HG03378 (cell line): ENCODE data around the gene MYO1G.
A peak's percentile ranks its signal among the peaks of the same experiment; 100 is the strongest.

Experiments
- ATAC-seq: cut with Tn5 transposase; IDR thresholded peaks from one replicate; pipeline ENCODE4 v1.9.1; 2021; ENCODE audit warnings: mild to moderate bottlenecking, moderate library complexity; ENCODE audit not compliant: unreplicated experiment

MYO1G gene

DNA sequence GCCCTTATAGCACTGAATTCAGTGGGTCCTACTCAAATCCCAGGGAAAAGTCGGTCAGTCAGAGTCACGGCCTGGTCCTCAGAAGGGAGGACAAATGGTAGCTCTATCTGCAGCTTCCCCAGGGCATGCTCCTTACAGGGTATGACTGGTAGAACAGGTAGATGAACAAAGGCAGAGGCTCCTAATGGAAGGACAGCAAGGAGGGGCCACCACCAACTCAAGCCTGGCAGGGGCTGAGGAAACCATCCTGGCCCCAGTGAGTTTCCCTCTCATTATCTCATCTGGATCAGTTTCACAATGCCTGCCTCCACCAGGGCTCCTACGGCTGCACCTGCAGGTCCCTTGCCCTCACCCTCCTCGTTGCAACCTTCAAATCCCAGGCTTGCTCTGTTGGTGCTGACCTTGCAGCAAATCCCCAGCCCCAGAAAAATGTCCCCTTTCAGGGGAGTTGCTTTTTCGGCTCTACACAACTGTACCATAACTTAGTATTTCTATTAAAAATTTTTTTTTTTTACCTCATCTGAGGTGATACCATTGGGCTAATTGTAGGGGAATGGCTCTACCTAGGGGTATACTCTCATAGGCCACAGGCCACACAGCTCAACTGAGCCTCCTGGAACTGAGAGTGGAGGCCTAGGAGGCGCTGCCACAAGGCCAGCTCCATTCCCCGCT is 2.4 kb upstream of the MYO1G start:
- ATAC-seq = no peak

- ATAC-seq = peak; percentile 48
These were observed 1.7 kb upstream of the MYO1G start for GRCh38 chr7:44980393-44981034.

- peak; percentile 0 for ATAC-seq
These were observed 922 bp upstream of the MYO1G start for GRCh38 chr7:44979481-44980392.

- no peak for ATAC-seq
These were observed 868 bp downstream of the MYO1G start for GRCh38 chr7:44977959-44978335.

- no peak for ATAC-seq
These were observed 1.4 kb downstream of the MYO1G start for GRCh38 chr7:44977304-44977958.

DNA sequence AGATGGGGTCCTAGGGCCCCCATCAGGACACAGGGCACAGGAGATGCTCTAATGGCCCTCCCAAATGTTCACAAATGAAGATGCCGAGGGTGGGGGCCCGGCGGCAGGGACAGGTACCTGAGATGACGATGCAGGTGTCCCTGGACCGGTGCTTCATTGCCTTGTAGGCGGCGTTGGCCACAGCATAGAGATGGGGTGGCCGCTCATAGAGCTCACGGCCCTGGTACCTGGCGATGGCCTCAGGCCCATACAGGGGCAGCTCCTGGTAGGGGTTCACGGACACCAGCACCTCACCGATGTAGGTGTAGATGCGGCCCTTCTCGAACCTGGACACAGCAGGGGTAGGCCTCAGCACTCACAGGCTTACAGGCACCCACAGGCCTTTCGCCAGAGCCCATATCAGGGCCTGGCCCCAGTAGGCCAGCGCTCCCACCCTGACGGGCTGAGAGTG is 2.0 kb downstream of the MYO1G start:
- ATAC-seq = no peak

DNA sequence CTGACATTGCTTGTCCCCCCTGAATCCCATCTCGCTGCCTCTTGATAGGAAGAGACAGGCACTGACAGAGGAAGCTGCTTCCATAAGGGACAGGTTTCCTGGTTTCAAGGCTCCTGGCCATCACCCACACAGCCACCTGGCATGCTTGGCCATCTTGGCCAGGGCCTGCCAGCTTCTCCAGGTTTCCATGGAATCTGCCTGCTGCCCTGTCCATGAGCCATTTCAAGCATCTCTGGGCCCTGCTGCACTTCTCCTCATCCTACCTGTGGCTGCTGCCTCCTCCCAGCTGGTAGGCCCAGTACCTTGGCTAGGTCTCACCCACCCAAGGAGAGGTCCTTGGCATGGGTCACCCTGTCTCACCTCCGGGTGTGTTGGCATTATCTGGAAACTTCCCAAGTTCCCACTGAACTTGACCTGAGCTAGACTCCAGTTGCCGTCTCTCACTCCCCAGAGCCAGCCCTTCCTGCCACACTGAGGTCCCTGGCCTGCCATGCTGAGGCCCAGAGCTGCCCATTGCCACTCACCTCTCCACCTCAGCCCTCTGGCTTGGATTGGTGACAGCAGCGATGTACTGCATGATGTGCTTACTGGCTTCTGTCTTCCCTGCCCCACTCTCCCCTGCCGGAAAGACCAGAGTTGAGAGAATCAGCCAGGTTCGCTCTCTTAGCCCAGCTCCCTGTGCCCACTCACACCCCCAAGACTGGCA is 2.6 kb downstream of the MYO1G start:
- ATAC-seq = no peak

GRCh38 chr7:44975331-44976039 is 3.3 kb downstream of the MYO1G start:
- ATAC-seq = no peak

GRCh38 chr7:44974549-44974948 is 4.3 kb downstream of the MYO1G start:
- no peak for ATAC-seq

DNA sequence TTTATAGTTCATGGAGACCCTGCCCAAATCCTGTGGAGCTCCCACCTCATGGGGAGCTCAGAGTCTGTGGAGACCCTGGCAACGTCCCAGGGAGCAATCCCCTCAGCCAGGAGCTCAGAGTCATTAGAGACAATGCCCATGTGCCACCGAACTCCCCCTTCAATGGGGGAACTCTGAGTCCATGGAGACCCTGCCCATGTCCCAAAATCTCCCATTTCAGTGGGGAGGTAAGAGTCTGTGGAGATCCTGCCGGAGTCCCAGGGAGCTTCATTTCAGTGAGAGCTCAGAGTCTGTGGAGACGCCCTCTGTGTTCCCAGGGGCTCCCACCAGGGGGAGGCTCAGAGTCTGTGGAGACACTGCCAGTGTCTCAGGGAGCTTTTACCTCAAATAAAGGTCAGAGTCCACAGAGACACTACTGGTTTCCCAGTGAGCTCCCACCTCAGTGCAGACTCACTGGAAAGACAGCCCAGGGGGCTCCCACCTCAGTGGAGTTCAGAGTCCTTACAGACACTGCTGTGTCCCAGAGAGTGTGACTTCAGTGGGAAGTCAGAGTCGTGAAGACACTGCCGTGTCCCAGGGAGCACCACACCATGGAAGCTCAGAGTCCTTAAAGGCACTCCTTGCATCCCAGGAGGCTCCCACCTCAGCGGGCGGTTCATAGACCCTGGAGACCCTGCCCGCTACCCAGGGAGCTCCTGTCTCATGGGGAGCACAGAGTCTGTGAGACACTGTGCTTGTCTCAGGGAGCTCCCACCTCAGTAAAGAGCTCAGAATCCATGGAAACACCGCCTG is 5.0 kb downstream of the MYO1G start:
- ATAC-seq = no peak

GRCh38 chr7:44972562-44972961 is 6.3 kb downstream of the MYO1G start:
- ATAC-seq = no peak

GRCh38 chr7:44971902-44972441 is 6.8 kb downstream of the MYO1G start:
- no peak for ATAC-seq

DNA sequence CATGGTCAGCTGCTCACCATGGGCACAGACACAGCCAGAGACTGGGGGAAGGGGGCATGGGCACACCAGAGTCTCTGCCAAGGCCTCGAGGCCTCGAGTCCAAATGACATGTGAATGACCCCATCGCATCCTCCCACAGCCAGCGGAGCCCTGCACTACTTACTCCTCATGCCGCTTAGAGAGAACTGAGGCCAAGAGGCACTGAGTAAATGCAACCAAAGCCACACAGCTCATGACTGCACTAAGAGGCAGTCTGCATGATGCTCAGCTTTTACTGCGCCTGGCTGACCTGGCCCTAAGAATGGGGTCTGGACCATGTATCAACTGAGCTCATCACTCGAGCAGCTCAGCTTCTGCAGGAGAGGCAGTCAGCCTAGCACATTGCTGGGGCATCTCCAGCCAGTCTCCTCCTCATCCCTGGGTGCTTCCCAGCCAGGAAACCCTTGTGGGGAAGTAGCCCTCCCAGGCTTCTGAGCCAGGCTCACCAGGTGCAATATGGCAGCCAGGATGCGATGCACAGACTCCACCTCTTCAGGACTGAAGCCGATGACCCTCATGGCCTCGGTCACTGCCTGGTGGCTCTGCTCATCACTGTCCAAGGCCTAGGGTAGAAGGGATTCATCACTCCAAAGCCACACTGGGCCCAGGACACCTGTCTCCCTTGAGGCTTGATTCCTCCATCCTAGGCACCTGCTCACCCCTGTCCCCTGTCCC is 7.5 kb downstream of the MYO1G start:
- ATAC-seq = no peak

GRCh38 chr7:44970523-44971051 is 8.2 kb downstream of the MYO1G start:
- ATAC-seq = no peak

DNA sequence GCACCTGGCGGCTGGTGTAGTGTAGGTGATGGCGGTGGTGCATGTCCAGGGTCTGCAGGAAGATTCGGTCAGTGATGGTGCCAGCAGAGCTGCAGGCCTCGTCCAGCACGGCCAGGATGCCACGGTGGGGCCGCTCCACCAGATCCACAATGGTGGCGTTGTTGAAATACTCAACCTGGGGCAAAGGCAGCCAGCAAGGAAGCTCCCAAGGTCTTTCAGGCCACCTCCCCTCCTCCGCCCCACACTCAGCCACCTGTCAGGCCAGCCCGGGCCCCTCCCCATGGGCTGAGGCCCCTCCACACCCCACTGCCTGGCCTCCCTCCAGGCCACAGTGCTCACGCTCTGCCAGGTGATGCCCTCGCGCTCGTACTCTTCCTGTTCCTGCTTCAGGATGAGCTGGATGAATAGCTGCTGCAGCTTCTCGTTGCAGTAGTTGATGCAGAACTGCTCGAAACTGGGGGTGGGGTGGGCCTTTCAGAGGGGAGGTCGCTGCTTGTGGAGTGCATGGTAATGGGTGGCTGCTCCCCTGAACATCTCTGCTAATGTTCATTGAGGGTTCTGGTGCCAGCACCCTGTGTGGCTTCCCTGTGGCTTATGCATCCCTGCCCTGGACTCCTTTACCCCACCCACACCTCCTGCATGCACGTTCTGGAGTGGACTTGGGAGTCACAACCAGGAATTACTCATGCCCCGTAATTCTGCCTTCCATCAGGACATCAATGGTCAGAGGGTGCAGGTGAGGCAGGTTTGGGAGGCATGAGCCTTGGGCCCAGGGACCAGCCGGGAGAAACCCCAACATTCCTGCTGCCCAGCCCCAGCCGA is 8.9 kb downstream of the MYO1G start:
- no peak for ATAC-seq

- no peak for ATAC-seq
These were observed 9.6 kb downstream of the MYO1G start for GRCh38 chr7:44969049-44969700.
